Endothelial cell of umbilical vein (primary cell): Measurements from ENCODE around the gene ZNF362. TPM values are rescaled to one million over a fixed set of nuclear protein-coding genes. Genes with fewer than 3 reads are reported as not detected.

Experiments
- BruUV-seq: library from RNA; stranded (reverse); fragments of 400-500 nt; replicated peaks from 2 replicates; lab custom pipeline; 2021; lab: Mats Ljungman, UMichigan
- CTCF ChIA-PET: fragments of 300-600, 350-600 bp; sonication (Branson Sonifier 250); formaldehyde crosslinking; loops from one replicate; lab custom pipeline; 2021; ENCODE audit warnings: antibody characterized with exemption, inconsistent platforms; lab: Charles Lee
- POLR2A ChIA-PET: fragments of 300-600, 350-600 bp; sonication (Branson Sonifier 250); formaldehyde crosslinking; loops from one replicate; lab custom pipeline; 2021; ENCODE audit warnings: antibody characterized with exemption, inconsistent platforms; lab: Charles Lee
- DNase-seq: peaks from one replicate; pipeline ENCODE4 v3.0.0-alpha.2; 2011; ENCODE audit warnings: low read depth, low spot score
- FAIRE-seq: peaks from 2 replicates; lab custom pipeline; 2011; peaks lifted over from hg19 to GRCh38; lab: Jason Lieb, UNC
- H2AFZ ChIP-seq: 2 replicates; pipeline ENCODE4 v1.6.0; 2012; ENCODE audit warnings: low read depth, low read length, control low read depth, inconsistent platforms
- H3K27ac ChIP-seq: 2 replicates; pipeline ENCODE4 v1.5.1; 2011; ENCODE audit warnings: low read depth, mild to moderate bottlenecking, control low read depth, low read length, moderate library complexity; ENCODE audit not compliant: insufficient read depth
- H3K27me3 ChIP-seq, 2 experiments: 2 replicates each; pipeline versions ENCODE4 v1.6.0 to v1.6.1; 2011; ENCODE audit warnings: low read length in 2 of 2, mixed read lengths in 1 of 2; ENCODE audit not compliant: control insufficient read depth in 2 of 2, insufficient read depth in 2 of 2
- H3K36me3 ChIP-seq, 2 experiments: 2 replicates in 1 of 2; 3 replicates in 1 of 2; pipeline ENCODE4 v1.5.1; 2011; ENCODE audit warnings: low read length in 2 of 2, mild to moderate bottlenecking in 1 of 2, moderate library complexity in 1 of 2; ENCODE audit not compliant: control insufficient read depth in 2 of 2, insufficient read depth in 2 of 2; ENCODE audit errors: extremely low read depth in 1 of 2
- H3K4me1 ChIP-seq: 3 replicates; pipeline ENCODE4 v1.5.1; 2011; ENCODE audit warnings: mild to moderate bottlenecking, low read length; ENCODE audit not compliant: control insufficient read depth, insufficient read depth; ENCODE audit errors: extremely low read depth
- H3K4me2 ChIP-seq: 2 replicates; pipeline ENCODE4 v1.6.1; 2011; ENCODE audit warnings: low read length, control low read depth, mixed read lengths; ENCODE audit not compliant: insufficient read depth
- H3K4me3 ChIP-seq, 3 experiments: fragments of 200-600 bp in 1 of 3; sonication (generic), shearing (Covaris generic) in 1 of 3; replicated peaks in 1 of 3; 2 replicates each; pipeline ENCODE4 v1.5.1; 2011 to 2016; ENCODE audit warnings: control low read depth in 3 of 3, low read length in 3 of 3, mild to moderate bottlenecking in 2 of 3, inconsistent platforms in 1 of 3, low read depth in 1 of 3, moderate library complexity in 1 of 3; ENCODE audit not compliant: insufficient read depth in 1 of 3
- H3K79me2 ChIP-seq: 2 replicates; pipeline ENCODE4 v1.6.0; 2012; ENCODE audit warnings: low read length, inconsistent platforms; ENCODE audit not compliant: control insufficient read depth, insufficient read depth
- H3K9ac ChIP-seq: replicated peaks from 2 replicates; pipeline ENCODE3; 2011; ENCODE audit warnings: low read length, control low read depth; ENCODE audit not compliant: insufficient read depth; ENCODE audit errors: extremely low read depth
- H3K9me1 ChIP-seq: replicated peaks from 3 replicates; pipeline ENCODE4 v1.6.0; 2011; ENCODE audit warnings: mild to moderate bottlenecking, low read length; ENCODE audit not compliant: control insufficient read depth, insufficient read depth; ENCODE audit errors: extremely low read depth
- H3K9me3 ChIP-seq: replicated peaks from 2 replicates; pipeline ENCODE4 v1.5.1; 2012; ENCODE audit warnings: low read length, inconsistent platforms; ENCODE audit not compliant: control insufficient read depth, insufficient read depth
- H4K20me1 ChIP-seq: replicated peaks from 2 replicates; pipeline ENCODE3; 2011; ENCODE audit warnings: mild to moderate bottlenecking, low read length; ENCODE audit not compliant: control insufficient read depth, insufficient read depth; ENCODE audit errors: extremely low read depth
- CTCF ChIP-seq, 2 donors: IDR thresholded peaks; 1 replicate in 1 of 2; 2 replicates in 1 of 2; pipeline ENCODE4 v1.5.1; 2011; ENCODE audit warnings: low read length in 2 of 2, mild to moderate bottlenecking in 2 of 2, moderate library complexity in 2 of 2, control low read depth in 1 of 2, inconsistent platforms in 1 of 2, low read depth in 1 of 2; ENCODE audit not compliant: insufficient read depth in 1 of 2; ENCODE audit errors: extremely low read depth in 1 of 2
- EZH2 ChIP-seq: IDR thresholded peaks from 2 replicates; pipeline ENCODE4 v1.6.1; 2012; ENCODE audit warnings: borderline replicate concordance, low read depth, mild to moderate bottlenecking, moderate library complexity, low read length, inconsistent platforms; ENCODE audit not compliant: severe bottlenecking
- FOS ChIP-seq: IDR thresholded peaks from 2 replicates; pipeline ENCODE4 v1.6.1; 2011; ENCODE audit warnings: mild to moderate bottlenecking, low read length, moderate library complexity, borderline replicate concordance; ENCODE audit not compliant: insufficient read depth
- GATA2 ChIP-seq: IDR thresholded peaks from 2 replicates; pipeline ENCODE4 v1.7.0; 2011; ENCODE audit warnings: low read depth, mild to moderate bottlenecking, moderate library complexity, mixed read lengths, low read length; ENCODE audit not compliant: insufficient read length, insufficient read depth
- JUN ChIP-seq: IDR thresholded peaks from 2 replicates; pipeline ENCODE4 v1.6.1; 2011; ENCODE audit warnings: borderline replicate concordance, low read depth; ENCODE audit not compliant: insufficient read length, insufficient read depth
- MAX ChIP-seq: IDR thresholded peaks from 2 replicates; pipeline ENCODE4 v1.6.1; 2011; ENCODE audit not compliant: insufficient read depth, insufficient read length
- MYC ChIP-seq: IDR thresholded peaks from one replicate; pipeline ENCODE4 v1.6.1; 2011; ENCODE audit warnings: mild to moderate bottlenecking, low read depth, low read length
- POLR2A ChIP-seq: IDR thresholded peaks from 2 replicates; pipeline ENCODE4 v1.6.1; 2012; ENCODE audit warnings: low read depth, mild to moderate bottlenecking, control low read depth, low read length
- POLR2AphosphoS5 ChIP-seq: IDR thresholded peaks from 2 replicates; pipeline ENCODE4 v1.6.1; 2012; ENCODE audit warnings: low read depth, mild to moderate bottlenecking, control low read depth, low read length, moderate library complexity; ENCODE audit not compliant: insufficient read depth
- dilution Hi-C: fragments of 300-500 bp; cut with MboI; formaldehyde crosslinking; loops from one replicate; pipeline ENCODE4 v1.15.0; 2019; ENCODE audit warnings: low sequenced_read_pairs; ENCODE audit not compliant: extremely low pct_ligation_motif_present
- intact Hi-C: fragments of 100-400 bp; cut with micrococcal nuclease; formaldehyde crosslinking; loops from one replicate; pipeline ENCODE4 v1.10.0; 2022
- polyA plus RNA-seq, 4 experiments: library from polyadenylated mRNA; depleted of rRNA in 3 of 4; stranded (reverse) in 3 of 4; unstranded in 1 of 4; fragments of >200 nt; gene quantifications; 2 replicates each; pipeline versions ENCODE4 v1.2.1 to v1.2.3, GENCODE V29; 2011 to 2012; ENCODE audit warnings: missing spikeins in 1 of 4
- total RNA-seq: library from RNA; stranded (reverse); gene quantifications from 2 replicates; pipeline ENCODE4 v1.2.3, GENCODE V29; 2021

Gene ZNF362
- total and polyA plus RNA-seq, 2 donors (not counting 3 experiments of a cell fraction or from before 2014, with no cell fraction given): 28.4 to 35.3 TPM

GRCh38 chr1:33274446-33274845 lies 18.2 kb downstream of the ZNF362 start:
- POLR2A ChIA-PET: no interaction called here
- Histone ChIP-seq H3K27ac (no peak overlapping the region), H4K20me1 (no peaks in the 10 kb centered on the region), H3K9ac (no peak overlapping the region), H3K9me1 (no peaks in the 10 kb centered on the region), H3K4me2 (no peak overlapping the region), H3K4me1 (no peaks in the 10 kb centered on the region), H3K27me3 (no peaks in the 10 kb centered on the region), H3K9me3 (no peaks in the 10 kb centered on the region), H3K79me2 (no peaks in the 10 kb centered on the region), H3K36me3 (peaks cover 0 to 17% of the 10 kb centered on the region in 2 experiments), H3K4me3 (no peak overlapping the region), H2AFZ (no peak overlapping the region)
- no peak for TF ChIP-seq MAX
- TF ChIP-seq EZH2: no peak
- no peak for TF ChIP-seq JUN
- no peak for TF ChIP-seq POLR2AphosphoS5
- no peak for TF ChIP-seq FOS
- no peak for TF ChIP-seq GATA2
- TF ChIP-seq CTCF (IDR thresholded peaks at IDR 0.05; ENCODE audit: extremely low read depth in 1 of 2, insufficient read depth in 1 of 2, low read depth in 1 of 2, low read length in 2 of 2): no peak
- TF ChIP-seq POLR2A: no peak
- no peak for TF ChIP-seq MYC
- FAIRE-seq: no peak
- DNase-seq: no peak
- CTCF ChIA-PET: interaction anchor here (4.2 kb wide), 1 partner anchor 21 kb away, joined by 14 read pairs; no protein-coding TSS in a partner anchor
- intact Hi-C loops (no loop called here), dilution Hi-C loops (no loop called here)
- no TSS peak for BruUV-seq
